PC-9 (cell line): Measurements from ENCODE around the gene CCR4.
"Not testable (repeated sequence)": the region's sequence is repeated elsewhere in the genome, so short reads cannot be mapped to it uniquely, and the experiment has no call there.

Experiments
- CTCF ChIP-seq: fragments of 200-600 bp; sonication (generic); conservative IDR thresholded peaks from 2 replicates; pipeline ENCODE4 v1.6.1; 2017; ENCODE audit warnings: mixed run types, antibody characterized with exemption, mild to moderate bottlenecking, moderate library complexity
- EZH2 ChIP-seq: fragments of 200-600 bp; sonication (generic); IDR thresholded peaks from 2 replicates; pipeline ENCODE4 v1.8.0; 2017; ENCODE audit warnings: antibody characterized with exemption, low read depth

DNA sequence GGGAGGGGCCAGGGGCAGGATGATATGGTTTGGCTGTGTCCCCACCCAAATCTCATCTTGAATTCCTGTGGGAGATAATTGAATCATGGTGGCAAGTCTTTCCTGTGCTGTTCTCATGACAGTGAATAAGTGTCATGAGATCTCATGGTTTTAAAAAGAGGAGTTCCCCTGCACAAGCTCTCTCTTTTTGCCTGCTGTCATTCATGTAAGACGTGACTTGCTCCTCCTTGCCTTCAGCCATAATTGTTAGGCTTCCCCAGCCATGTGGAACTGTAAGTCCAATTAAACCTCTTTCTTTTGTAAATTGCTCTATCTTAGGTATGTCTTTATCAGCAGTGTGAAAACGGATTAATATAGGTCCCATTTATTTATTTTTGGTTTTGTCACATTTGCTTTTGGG lies 20.2 kb upstream of the CCR4 start:
- not testable (repeated sequence) for TF ChIP-seq EZH2, CTCF
